GM12874 (cell line): ENCODE data around the gene WWTR1.

Source experiments
- CTCF ChIP-seq: IDR thresholded peaks from 2 replicates; pipeline ENCODE4 v1.5.1; 2011; ENCODE audit warnings: low read depth, mild to moderate bottlenecking, control low read depth, low read length, moderate library complexity; ENCODE audit not compliant: insufficient read depth

Gene WWTR1

GRCh38 chr3:149534082-149534481 is 123.7 kb downstream of the WWTR1 start:
- no peak for TF ChIP-seq CTCF

- TF ChIP-seq CTCF = no peak
Measured at GRCh38 chr3:149532489-149533180, 125.2 kb downstream of the WWTR1 start.

- TF ChIP-seq CTCF = no peak
Measured at GRCh38 chr3:149529099-149529498, 128.7 kb downstream of the WWTR1 start.

GRCh38 chr3:149528340-149528650 is 129.5 kb downstream of the WWTR1 start:
- TF ChIP-seq CTCF = no peak

- no peak for TF ChIP-seq CTCF
Measured at GRCh38 chr3:149527531-149528339, 130.1 kb downstream of the WWTR1 start.

- no peak for TF ChIP-seq CTCF
Measured at GRCh38 chr3:149523512-149524299, 134.1 kb downstream of the WWTR1 start.

- no peak for TF ChIP-seq CTCF
Measured at GRCh38 chr3:149519912-149520311, 137.9 kb downstream of the WWTR1 start.
